Measurements from ENCODE around the gene GNB3. TPM values are rescaled to one million over a fixed set of nuclear protein-coding genes. Genes with fewer than 3 reads are reported as not detected.
A peak's percentile ranks its signal among the peaks of the same experiment; 100 is the strongest.
"Not testable (repeated sequence)": the region's sequence is repeated elsewhere in the genome, so short reads cannot be mapped to it uniquely, and the experiment has no call there.

Gene GNB3
- total and polyA plus RNA-seq, 12 donors = 1.9 to 15.0 (median 7.5) TPM

DNA sequence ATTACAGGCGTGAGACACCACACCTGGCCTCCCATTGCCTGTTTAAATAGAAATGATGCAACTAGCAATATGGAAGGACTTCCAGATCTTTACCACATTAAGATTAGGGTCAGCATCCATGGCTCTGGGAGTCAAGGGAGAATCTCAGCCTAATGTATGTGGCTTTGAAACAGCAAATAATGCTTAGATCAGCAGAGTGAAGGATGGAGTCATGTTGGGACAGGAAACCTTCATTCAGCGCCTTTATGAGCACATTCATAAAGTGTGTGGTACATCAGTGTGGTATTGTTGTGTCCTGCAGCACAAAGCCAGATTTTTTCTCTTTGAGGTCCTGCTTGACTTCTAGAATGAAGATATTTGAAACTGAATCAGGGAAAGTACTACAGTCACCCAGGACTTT is 47.6 kb downstream of the GNB3 start:
- 86 to 92% methylated on average over 2 of the region's 2 CpGs for WGBS, 2 donors
- no peaks in the 10 kb centered on the region for H3K9me3 ChIP-seq
- intact Hi-C loops (cut with DNase I) = no loop called here
- no peak overlapping the region for H3K4me3 ChIP-seq
- H3K4me1 ChIP-seq = peaks cover 0 to 22% (median 11%) of the 10 kb centered on the region in 9 donors
- ATAC-seq = no peak
- DNase-seq = no peak
- TF ChIP-seq, protein P1, sequence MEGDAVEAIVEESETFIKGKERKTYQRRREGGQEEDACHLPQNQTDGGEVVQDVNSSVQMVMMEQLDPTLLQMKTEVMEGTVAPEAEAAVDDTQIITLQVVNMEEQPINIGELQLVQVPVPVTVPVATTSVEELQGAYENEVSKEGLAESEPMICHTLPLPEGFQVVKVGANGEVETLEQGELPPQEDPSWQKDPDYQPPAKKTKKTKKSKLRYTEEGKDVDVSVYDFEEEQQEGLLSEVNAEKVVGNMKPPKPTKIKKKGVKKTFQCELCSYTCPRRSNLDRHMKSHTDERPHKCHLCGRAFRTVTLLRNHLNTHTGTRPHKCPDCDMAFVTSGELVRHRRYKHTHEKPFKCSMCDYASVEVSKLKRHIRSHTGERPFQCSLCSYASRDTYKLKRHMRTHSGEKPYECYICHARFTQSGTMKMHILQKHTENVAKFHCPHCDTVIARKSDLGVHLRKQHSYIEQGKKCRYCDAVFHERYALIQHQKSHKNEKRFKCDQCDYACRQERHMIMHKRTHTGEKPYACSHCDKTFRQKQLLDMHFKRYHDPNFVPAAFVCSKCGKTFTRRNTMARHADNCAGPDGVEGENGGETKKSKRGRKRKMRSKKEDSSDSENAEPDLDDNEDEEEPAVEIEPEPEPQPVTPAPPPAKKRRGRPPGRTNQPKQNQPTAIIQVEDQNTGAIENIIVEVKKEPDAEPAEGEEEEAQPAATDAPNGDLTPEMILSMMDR (IDR thresholded peaks at IDR 0.05) = no peak
- H3K27me3 ChIP-seq = no peaks in the 10 kb centered on the region
- H3K27ac ChIP-seq = no peak overlapping the region
- peaks cover 0 to 25% (median 0%) of the 10 kb centered on the region in 9 donors for H3K36me3 ChIP-seq

DNA sequence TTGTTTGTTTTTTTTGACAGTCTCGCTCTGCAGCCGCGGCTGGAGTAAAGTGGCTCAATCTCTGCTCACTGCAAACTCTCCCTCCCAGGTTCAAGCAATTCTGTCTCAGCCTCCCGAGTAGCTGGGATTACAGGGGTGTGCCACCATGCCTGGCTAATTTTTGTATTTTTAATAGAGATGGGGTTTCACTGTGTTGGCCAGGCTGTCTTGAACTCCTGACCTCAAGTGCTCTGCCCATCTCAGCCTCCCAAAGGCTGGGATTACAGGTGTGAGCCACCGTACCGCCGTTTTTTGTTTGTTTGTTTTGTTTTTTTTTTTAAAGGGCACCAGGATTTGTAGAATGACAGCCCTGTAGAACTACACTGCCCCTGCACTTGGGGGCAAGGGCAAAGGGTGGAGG is 48.1 kb downstream of the GNB3 start:
- intact Hi-C loops (cut with DNase I); H3K4me3 ChIP-seq; H3K27ac ChIP-seq; H3K27me3 ChIP-seq; DNase-seq; ATAC-seq; H3K9me3 ChIP-seq: not testable (repeated sequence)
- 81% methylated on average over 7 of the region's 7 CpGs for WGBS, 2 donors
- H3K36me3 ChIP-seq = peaks cover 0 to 21% (median 0%) of the 10 kb centered on the region in 9 donors
- H3K4me1 ChIP-seq = peaks cover 0 to 22% (median 11%) of the 10 kb centered on the region in 9 donors

DNA sequence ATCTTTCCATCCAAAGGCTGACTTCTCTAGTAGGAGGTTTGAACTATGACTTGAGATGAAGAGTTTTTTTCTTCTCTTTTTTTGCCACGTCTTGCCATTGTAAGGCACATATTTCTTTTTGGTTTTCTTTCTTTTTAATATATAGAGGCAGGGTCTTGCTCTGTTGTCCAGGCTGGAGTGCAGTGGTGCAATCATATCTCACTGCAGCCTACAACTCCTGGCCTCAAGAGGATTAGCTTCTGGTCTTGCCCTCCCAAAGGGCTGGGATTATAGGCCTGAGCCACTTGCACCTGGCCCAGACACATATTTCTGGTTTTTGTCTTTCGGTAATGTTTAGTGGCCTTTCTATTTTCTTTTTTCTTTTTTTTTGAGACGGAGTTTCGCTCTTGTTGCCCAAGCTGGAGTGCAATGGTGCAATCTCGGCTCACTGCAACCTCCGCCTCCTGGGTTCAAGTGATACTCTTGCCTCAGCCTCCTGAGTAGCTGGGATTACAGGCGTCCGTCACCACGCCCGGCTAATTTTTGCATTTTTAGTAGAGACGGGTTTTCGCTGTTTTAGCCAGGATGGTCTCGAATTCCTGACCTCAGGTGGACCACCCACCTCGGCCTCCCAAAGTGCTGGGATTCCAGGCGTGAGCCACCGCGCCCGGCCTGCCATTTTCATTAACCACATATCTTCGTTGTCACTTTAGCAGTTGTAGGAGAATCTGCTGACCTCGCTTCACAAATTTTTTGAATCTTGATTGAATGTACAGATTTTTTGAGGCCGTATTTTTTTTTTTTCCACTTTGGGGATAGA is 49.2 kb downstream of the GNB3 start:
- intact Hi-C loops (cut with DNase I) = loop anchor here in 3 of 10 donors (1.0 to 2.0 kb wide), 2 partner anchors 17 to 38 kb away; partner anchors contain the start of genes SPSB2 (in 2 of the 3) and USP5 (in 1 of the 3)
- peaks cover 0 to 22% (median 11%) of the 10 kb centered on the region in 9 donors for H3K4me1 ChIP-seq
- 94 to 98% methylated on average over 21 of the region's 21 CpGs for WGBS, 2 donors
- peak overlapping the region in 3 of 10 donors; percentile 52 to 63 (median 61) for H3K4me3 ChIP-seq
- not testable (repeated sequence) for H3K9me3 ChIP-seq, H3K27me3 ChIP-seq, ATAC-seq, H3K36me3 ChIP-seq, DNase-seq
- H3K27ac ChIP-seq = peak overlapping the region in 8 of 10 donors; percentile 84 to 94 (median 90)

DNA sequence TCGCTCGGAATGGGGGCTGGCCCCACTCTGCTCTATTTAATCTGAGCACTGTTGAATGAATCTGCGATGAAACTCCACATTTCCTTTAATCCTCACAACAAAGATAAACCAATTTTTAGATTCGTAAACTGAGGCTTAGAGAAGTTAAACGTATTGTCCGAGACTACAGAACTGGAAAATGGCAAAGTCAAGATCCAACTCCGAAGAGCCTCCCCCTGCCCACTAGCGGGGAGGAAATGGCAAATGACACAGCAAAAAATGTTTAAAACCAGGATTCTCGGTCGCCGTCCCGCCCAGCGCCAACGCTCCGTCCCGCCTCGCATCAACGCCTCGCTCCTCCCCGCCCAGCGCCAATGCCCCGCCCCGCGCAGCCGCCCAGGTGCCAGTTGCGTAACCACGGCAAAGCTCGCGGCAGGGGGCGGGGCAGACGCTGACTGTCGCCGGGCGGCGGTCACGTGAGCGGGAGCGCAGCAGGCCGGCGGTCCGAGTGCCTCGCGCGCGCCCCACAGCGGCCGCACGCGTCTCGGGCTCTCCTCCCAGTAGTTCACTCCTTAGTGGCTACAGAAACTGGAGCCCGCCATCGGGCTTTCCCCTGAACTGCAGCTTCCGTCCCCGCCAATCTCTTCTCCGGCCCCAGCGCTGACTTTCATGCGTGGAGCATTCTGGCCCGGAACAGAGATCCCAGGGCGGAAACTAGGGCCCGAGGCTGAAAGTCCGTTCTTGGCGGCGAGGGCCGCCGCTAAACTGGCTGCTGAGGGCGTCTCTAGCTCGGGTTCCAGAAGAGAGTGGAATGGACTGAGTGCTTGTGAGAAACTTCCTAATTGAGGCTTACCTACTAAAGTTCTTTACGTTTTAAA is 50.3 kb downstream of the GNB3 start:
- Histone ChIP-seq H3K4me1 (peaks cover 0 to 22% (median 11%) of the 10 kb centered on the region in 9 donors), H3K4me3 (peak overlapping the region; percentile 15 to 63 (median 53)), H3K27ac (peak overlapping the region; percentile 73 to 94 (median 90)), H3K36me3 (peaks cover 0 to 4% (median 0%) of the 10 kb centered on the region in 9 donors), H3K27me3 (no peaks in the 10 kb centered on the region), H3K9me3 (no peaks in the 10 kb centered on the region)
- DNase-seq = peak; percentile 98 to 99
- 2% methylated on average over 68 of the region's 68 CpGs for WGBS, 2 donors
- TF ChIP-seq, protein P1 (IDR thresholded peaks at IDR 0.05) = peak; percentile 81 to 99 (median 95)
- intact Hi-C loops (cut with DNase I) = loop anchor here in 3 of 10 donors (1.0 to 2.0 kb wide), 2 partner anchors 18 to 39 kb away; partner anchors contain the start of genes SPSB2 (in 2 of the 3) and USP5 (in 1 of the 3)
- peak; percentile 97 to 99 (median 98) for ATAC-seq

DNA sequence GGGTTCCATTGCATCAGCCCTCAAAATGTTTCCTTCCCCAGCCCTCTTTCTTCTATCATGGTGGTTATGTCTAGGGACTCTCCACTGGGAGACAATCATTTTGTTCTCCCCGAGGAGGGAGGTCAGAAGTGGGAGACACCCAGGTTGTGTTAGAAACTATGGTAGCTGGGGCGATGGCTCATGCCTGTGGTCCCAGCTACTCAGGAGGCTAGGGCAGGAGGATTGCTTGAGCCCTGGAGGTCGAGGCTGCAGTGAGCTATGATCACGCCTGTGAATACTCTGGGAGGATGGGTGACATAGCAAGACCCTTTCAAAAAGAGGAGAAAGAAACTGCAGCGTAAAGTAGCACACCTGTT is 50.9 kb downstream of the GNB3 start:
- Histone ChIP-seq H3K4me3 (peak overlapping the region; percentile 15 to 63 (median 53)), H3K4me1 (peaks cover 0 to 22% (median 11%) of the 10 kb centered on the region in 9 donors), H3K27ac (peak overlapping the region; percentile 73 to 94 (median 90)), H3K36me3 (peaks cover 0 to 4% (median 0%) of the 10 kb centered on the region in 9 donors), H3K9me3 (no peaks in the 10 kb centered on the region), H3K27me3 (no peaks in the 10 kb centered on the region)
- 87% methylated on average over 5 of the region's 5 CpGs for WGBS, 2 donors
- DNase-seq (no peak), ATAC-seq (peak in 6 of 8 donors; percentile 1 to 26 (median 8))
- TF ChIP-seq, protein P1 (IDR thresholded peaks at IDR 0.05) = no peak
- intact Hi-C loops (cut with DNase I) = loop anchor here in 2 of 10 donors (2.0 kb wide), 1 partner anchor 19 kb away; the partner anchor contains the start of gene SPSB2 (in 2 of the 2)

DNA sequence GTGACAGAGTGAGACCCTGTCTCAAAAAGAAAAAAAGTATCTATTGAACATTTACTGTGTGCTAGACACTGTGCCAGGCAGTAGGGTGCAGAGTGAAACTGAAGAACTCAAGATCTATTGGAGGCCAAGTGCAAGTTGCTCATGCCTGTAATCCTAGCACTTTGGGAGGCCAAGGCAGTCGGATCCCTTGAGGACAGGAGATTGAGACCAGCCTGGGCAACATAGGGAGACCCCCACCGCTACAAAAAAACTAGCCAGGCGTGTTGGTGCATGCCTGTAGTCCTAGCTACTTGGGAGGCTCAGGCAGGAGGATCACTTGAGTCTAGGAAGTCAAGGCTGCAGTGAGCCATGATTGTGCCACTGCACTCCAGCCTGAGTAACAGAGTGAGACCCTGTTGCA is 52.0 kb downstream of the GNB3 start:
- H3K4me1 ChIP-seq = peaks cover 0 to 18% (median 11%) of the 10 kb centered on the region in 9 donors
- H3K4me3 ChIP-seq; intact Hi-C loops (cut with DNase I); H3K27ac ChIP-seq; H3K36me3 ChIP-seq; DNase-seq; H3K9me3 ChIP-seq; H3K27me3 ChIP-seq; ATAC-seq: not testable (repeated sequence)
- 92 to 94% methylated on average over 3 of the region's 3 CpGs for WGBS, 2 donors

Measured in heart right ventricle (tissue), 16 donors.